CD4-positive, alpha-beta T cell treated with Interleukin-15 for 1 hour (primary cell): ENCODE results near the gene PRR16.

ENCODE experiments used
- DNase-seq: peaks from one replicate; pipeline ENCODE4 v3.0.0-alpha.2; 2020

Gene PRR16

GRCh38 chr5:120464627-120465435 is 731 bp downstream of the PRR16 start:
- DNase-seq: no peak

GRCh38 chr5:120465436-120465961 is 1.4 kb downstream of the PRR16 start:
- DNase-seq: no peak

- DNase-seq: no peak
Measured at GRCh38 chr5:120466341-120467006, 2.4 kb downstream of the PRR16 start.

- no peak for DNase-seq
Measured at GRCh38 chr5:120471971-120472370, 7.9 kb downstream of the PRR16 start.

GRCh38 chr5:120472911-120473310 is 8.8 kb downstream of the PRR16 start:
- no peak for DNase-seq

- no peak for DNase-seq
Measured at GRCh38 chr5:120473332-120473731, 9.2 kb downstream of the PRR16 start.

GRCh38 chr5:120476063-120476462 is 12.0 kb downstream of the PRR16 start:
- DNase-seq: no peak

- no peak for DNase-seq
Measured at GRCh38 chr5:120479066-120479465, 15.0 kb downstream of the PRR16 start.

GRCh38 chr5:120499876-120500563 is 35.9 kb downstream of the PRR16 start:
- no peak for DNase-seq

- no peak for DNase-seq
Measured at GRCh38 chr5:120502531-120502930, 38.4 kb downstream of the PRR16 start.

- no peak for DNase-seq
Measured at GRCh38 chr5:120503341-120503740, 39.2 kb downstream of the PRR16 start.

- no peak for DNase-seq
Measured at GRCh38 chr5:120504057-120504456, 40.0 kb downstream of the PRR16 start.

- DNase-seq: no peak
Measured at GRCh38 chr5:120507197-120507596, 43.1 kb downstream of the PRR16 start.

GRCh38 chr5:120507800-120508463 is 43.8 kb downstream of the PRR16 start:
- DNase-seq: no peak

GRCh38 chr5:120509053-120509452 is 45.0 kb downstream of the PRR16 start:
- DNase-seq: no peak

GRCh38 chr5:120510098-120510637 is 46.1 kb downstream of the PRR16 start:
- DNase-seq: no peak

GRCh38 chr5:120510994-120511686 is 47.0 kb downstream of the PRR16 start:
- no peak for DNase-seq

- DNase-seq: no peak
Measured at GRCh38 chr5:120512068-120512467, 48.0 kb downstream of the PRR16 start.

GRCh38 chr5:120512791-120513650 is 48.9 kb downstream of the PRR16 start:
- DNase-seq: no peak

GRCh38 chr5:120516805-120517204 is 52.7 kb downstream of the PRR16 start:
- DNase-seq: no peak

GRCh38 chr5:120517607-120518252 is 53.6 kb downstream of the PRR16 start:
- no peak for DNase-seq
